Esophagus squamous epithelium (tissue), 4 donors: Measurements from ENCODE around the gene TRPC5OS.

Experiments used
- CTCF ChIP-seq, 6 experiments: fragments of 450-650 bp in 4 of 6; fragments of 200-600 bp in 2 of 6; sonication (generic) in 2 of 6; IDR thresholded peaks; one replicate each; pipeline ENCODE4 v1.5.1; 2016 to 2019; ENCODE audit warnings: antibody characterized with exemption in 6 of 6, mild to moderate bottlenecking in 4 of 6, moderate library complexity in 4 of 6
- POLR2A ChIP-seq, 4 donors: fragments of 450-650 bp; IDR thresholded peaks; one replicate each; pipeline ENCODE4 v1.6.1; 2017; ENCODE audit warnings: antibody characterized with exemption in 4 of 4, mild to moderate bottlenecking in 4 of 4, moderate library complexity in 3 of 4

- TF ChIP-seq CTCF (IDR thresholded peaks at IDR 0.05) (no peak), POLR2A (IDR thresholded peaks at IDR 0.05) (no peak)
These were observed 4.8 kb downstream of the TRPC5OS start for GRCh38 chrX:111880735-111881134.
